ENCODE measurements around the gene SRM. TPM values are rescaled to one million over a fixed set of nuclear protein-coding genes. Genes with fewer than 3 reads are reported as not detected.

Gene SRM
- total and polyA plus RNA-seq, 2 of the 13 experiments (the other 11 are each of a cell fraction or from before 2014, with no cell fraction given): 27.9 to 31.8 TPM

GRCh38 chr1:11059968-11060830 is at the start of gene SRM (continued):
- TF ChIP-seq CEBPZ (IDR thresholded peaks at IDR 0.05; ENCODE audit: low read length): no peak
- no peak for TF ChIP-seq WIZ (CRISPR knock-in tag; IDR thresholded peaks at IDR 0.05)
- TF ChIP-seq HIC2 (CRISPR knock-in tag; IDR thresholded peaks at IDR 0.05; ENCODE audit: low read depth): no peak
- no peak for TF ChIP-seq TRIM22 (IDR thresholded peaks at IDR 0.05)
- TF ChIP-seq THAP7 (CRISPR knock-in tag; IDR thresholded peaks at IDR 0.05): no peak
- no peak for TF ChIP-seq REPIN1 (CRISPR knock-in tag; IDR thresholded peaks at IDR 0.05; ENCODE audit: borderline replicate concordance, low read depth)
- TF ChIP-seq ZMAT3 (CRISPR knock-in tag; conservative IDR thresholded peaks at IDR 0.05): no peak
- TF ChIP-seq TP53 (CRISPR knock-in tag; conservative IDR thresholded peaks at IDR 0.05): 0 out of 2 replicates have a peak, but pooled peaks have one; percentile 21
- no peak for TF ChIP-seq FOXC1 (CRISPR knock-in tag; IDR thresholded peaks at IDR 0.05; ENCODE audit: borderline replicate concordance)
- peak; percentile 40; the same call in 1 of the 2 replicates for TF ChIP-seq ZNF574 (CRISPR knock-in tag; IDR thresholded peaks at IDR 0.05)
- no peak for TF ChIP-seq ZBTB43 (CRISPR knock-in tag; conservative IDR thresholded peaks at IDR 0.05)
- TF ChIP-seq NFYC (CRISPR knock-in tag; IDR thresholded peaks at IDR 0.05): peak; percentile 80
- TF ChIP-seq ZNF577 (CRISPR knock-in tag; IDR thresholded peaks at IDR 0.05; ENCODE audit: borderline replicate concordance, low read depth): no peak
- no peak for TF ChIP-seq ZNF570 (CRISPR knock-in tag; IDR thresholded peaks at IDR 0.05; ENCODE audit: borderline replicate concordance)
- no peak for TF ChIP-seq HNF4A (CRISPR knock-in tag; IDR thresholded peaks at IDR 0.05)
- no peak for TF ChIP-seq GTF2F1 (IDR thresholded peaks at IDR 0.05; ENCODE audit: low read length)
